Testis (tissue), 3 donors: ENCODE measurements around the gene FBXO48. TPM values are rescaled to one million over a fixed set of nuclear protein-coding genes. Genes with fewer than 3 reads are reported as not detected.

Experiments
- DNase-seq: peaks from one replicate; pipeline ENCODE4 v3.0.0-alpha.2; 2019
- H3K27ac ChIP-seq, 2 donors: fragments of 200-600 bp; sonication (generic); one replicate each; pipeline ENCODE4 v1.5.1; 2019
- H3K27me3 ChIP-seq: fragments of 200-600 bp; sonication (generic); one replicate; pipeline ENCODE4 v1.5.1; 2019
- H3K36me3 ChIP-seq: fragments of 200-600 bp; sonication (generic); one replicate; pipeline ENCODE4 v1.5.1; 2017; ENCODE audit warnings: low read depth; ENCODE audit errors: missing control alignments
- H3K4me1 ChIP-seq: fragments of 200-600 bp; sonication (generic); one replicate; pipeline ENCODE4 v1.5.1; 2019
- H3K4me3 ChIP-seq, 2 donors: fragments of 200-600 bp; sonication (generic); one replicate each; pipeline ENCODE4 v1.5.1; 2017 to 2019
- H3K9me3 ChIP-seq: fragments of 200-600 bp; sonication (generic); one replicate; pipeline ENCODE4 v1.5.1; 2017
- CTCF ChIP-seq, 3 experiments: fragments of 450-650 bp in 2 of 3; fragments of 200-600 bp in 1 of 3; sonication (generic) in 1 of 3; IDR thresholded peaks; one replicate each; pipeline ENCODE4 v1.5.1; 2016 to 2019; ENCODE audit warnings: antibody characterized with exemption in 3 of 3, mild to moderate bottlenecking in 2 of 3, moderate library complexity in 1 of 3
- POLR2A ChIP-seq: fragments of 450-650 bp; IDR thresholded peaks from one replicate; pipeline ENCODE4 v1.6.1; 2017; ENCODE audit warnings: antibody characterized with exemption, mild to moderate bottlenecking, moderate library complexity
- WGBS, 2 donors: methylation state at CpG; one replicate each; pipeline ENCODE4 v1.1.5; 2018; 5-methylcytosine and 5-hydroxymethylcytosine counted together
- intact Hi-C: fragments of 100-400 bp; cut with DNase I; formaldehyde crosslinking; loops from one replicate; pipeline ENCODE4 v1.15.1; 2023; ENCODE audit warnings: low total_unique reads
- polyA plus RNA-seq: library from polyadenylated mRNA; stranded (reverse); fragments of 350-450 nt; fragmentation: Illumina TruSeq; extraction: RNeasy Lipid Tissue Mini Kit (QIAGEN cat#74804); gene quantifications from one replicate; pipeline ENCODE4 v1.2.3, GENCODE V29; 2014; ENCODE audit warnings: low read depth, low replicate concordance; ENCODE audit not compliant: insufficient read depth
- total RNA-seq, 2 donors: library from RNA; depleted of rRNA; stranded (reverse); fragments of >200 nt; gene quantifications; one replicate each; pipeline ENCODE4 v1.2.3, GENCODE V29; 2016

Gene FBXO48
- total and polyA plus RNA-seq, 3 donors from 2014 or later: 1.2 to 2.4 (median 1.7) TPM

GRCh38 chr2:68463287-68463877 lies 3.7 kb downstream of the FBXO48 start:
- TF ChIP-seq CTCF (IDR thresholded peaks at IDR 0.05) (peak in 2 of 3 experiments; percentile 40 to 66), POLR2A (no peak)
- no peak overlapping the region for H3K27ac ChIP-seq
- H3K9me3 ChIP-seq: no peaks in the 10 kb centered on the region
- peaks cover 6% of the 10 kb centered on the region for H3K4me1 ChIP-seq
- H3K27me3 ChIP-seq: no peaks in the 10 kb centered on the region
- no peak overlapping the region for H3K4me3 ChIP-seq
- WGBS, 2 donors: 14 to 23% methylated on average over 1 of the region's 1 CpG
- H3K36me3 ChIP-seq: no peaks in the 10 kb centered on the region
- DNase-seq: no peak
- intact Hi-C loops: no loop called here

DNA sequence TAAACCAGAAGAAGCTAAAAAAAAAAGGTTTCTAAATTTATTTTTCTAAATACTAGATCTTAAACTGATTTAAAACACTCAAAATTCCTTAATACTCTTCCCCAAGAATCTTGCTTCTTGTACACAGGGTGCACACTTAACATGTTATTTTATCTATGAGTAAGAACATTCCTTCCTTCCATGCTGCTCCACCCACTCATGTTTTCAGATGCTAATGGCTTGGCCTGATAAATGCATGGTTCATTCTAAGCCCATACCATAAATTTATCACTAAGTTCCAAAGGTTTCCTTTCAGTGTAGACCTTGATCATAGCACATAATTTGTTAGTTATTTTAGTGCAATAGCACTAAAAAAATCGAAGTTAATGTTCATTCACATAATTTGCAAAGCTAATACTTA lies 8.1 kb downstream of the FBXO48 start:
- Histone ChIP-seq H3K27ac (no peak overlapping the region), H3K4me1 (no peaks in the 10 kb centered on the region), H3K9me3 (no peaks in the 10 kb centered on the region), H3K4me3 (no peak overlapping the region), H3K36me3 (no peaks in the 10 kb centered on the region), H3K27me3 (no peaks in the 10 kb centered on the region)
- 53 to 57% methylated on average over 1 of the region's 1 CpG for WGBS, 2 donors
- TF ChIP-seq CTCF (IDR thresholded peaks at IDR 0.05): no peak
- no peak for TF ChIP-seq POLR2A
- DNase-seq: no peak
- intact Hi-C loops: no loop called here

- Histone ChIP-seq H3K9me3 (no peaks in the 10 kb centered on the region), H3K4me3 (no peak overlapping the region), H3K27me3 (no peaks in the 10 kb centered on the region), H3K4me1 (no peaks in the 10 kb centered on the region), H3K27ac (no peak overlapping the region), H3K36me3 (no peaks in the 10 kb centered on the region)
- TF ChIP-seq CTCF (IDR thresholded peaks at IDR 0.05) (no peak), POLR2A (no peak)
- WGBS, 2 donors: 88 to 97% methylated on average over 4 of the region's 4 CpGs
- no peak for DNase-seq
- intact Hi-C loops: no loop called here
Measured at GRCh38 chr2:68456198-68456597, 10.9 kb downstream of the FBXO48 start.

DNA sequence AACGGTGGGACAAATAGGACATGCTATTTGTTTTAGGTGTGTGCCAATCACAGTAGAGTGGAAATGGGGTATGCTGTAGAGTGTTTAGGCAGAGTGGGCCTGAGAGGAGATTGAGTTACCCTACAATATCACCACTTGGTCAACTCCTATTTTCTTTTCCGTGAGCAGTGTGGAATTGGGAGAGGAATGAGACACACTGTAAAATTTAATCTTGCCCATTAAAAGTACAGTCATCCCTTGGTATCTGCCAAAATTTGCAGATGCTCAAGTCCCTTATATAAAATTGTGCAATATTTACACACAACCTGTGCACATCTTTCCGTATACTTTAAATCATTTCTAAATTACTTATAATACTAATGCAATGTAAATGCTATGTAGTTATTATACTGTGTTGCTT lies 12.4 kb downstream of the FBXO48 start:
- 86 to 95% methylated on average over 3 of the region's 3 CpGs for WGBS, 2 donors
- no peak overlapping the region for H3K27ac ChIP-seq
- TF ChIP-seq POLR2A (no peak), CTCF (IDR thresholded peaks at IDR 0.05) (no peak)
- H3K36me3 ChIP-seq: no peaks in the 10 kb centered on the region
- H3K27me3 ChIP-seq: no peaks in the 10 kb centered on the region
- H3K4me1 ChIP-seq: no peaks in the 10 kb centered on the region
- no peak for DNase-seq
- no peak overlapping the region for H3K4me3 ChIP-seq
- intact Hi-C loops: no loop called here
- H3K9me3 ChIP-seq: no peaks in the 10 kb centered on the region

DNA sequence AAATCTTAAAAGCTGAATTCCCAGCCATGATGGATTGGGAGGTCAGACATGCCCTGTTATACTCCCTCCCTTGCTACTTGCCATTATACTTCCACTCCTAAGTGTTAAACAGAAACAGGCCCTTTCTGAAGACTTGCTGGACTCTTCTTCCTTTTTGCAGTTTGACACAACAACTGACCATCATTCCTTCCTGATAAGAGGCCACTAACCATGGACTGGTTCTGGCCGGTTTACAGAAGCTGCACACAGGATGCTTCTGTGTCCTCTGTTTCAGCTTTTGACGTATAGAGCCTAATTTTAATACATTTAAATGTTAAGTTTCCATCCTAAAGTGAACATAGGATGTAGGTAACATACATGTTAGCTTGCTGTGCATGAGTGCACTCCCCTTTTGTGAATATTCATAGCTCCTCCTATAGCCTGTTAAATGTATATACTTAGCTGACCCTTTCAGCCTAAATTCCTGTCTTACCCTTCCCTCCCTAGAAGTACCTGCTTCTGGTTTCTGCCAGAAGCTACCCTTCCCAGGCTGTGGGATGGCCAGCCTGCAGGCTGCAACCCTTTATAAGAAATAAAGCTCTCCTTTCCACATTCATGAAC lies 13.2 kb downstream of the FBXO48 start:
- H3K4me1 ChIP-seq: no peaks in the 10 kb centered on the region
- no peaks in the 10 kb centered on the region for H3K27me3 ChIP-seq
- no peaks in the 10 kb centered on the region for H3K36me3 ChIP-seq
- 71 to 83% methylated on average over 2 of the region's 2 CpGs for WGBS, 2 donors
- no peak overlapping the region for H3K4me3 ChIP-seq
- intact Hi-C loops: no loop called here
- no peak for DNase-seq
- H3K9me3 ChIP-seq: no peaks in the 10 kb centered on the region
- H3K27ac ChIP-seq: no peak overlapping the region
- TF ChIP-seq POLR2A (no peak), CTCF (IDR thresholded peaks at IDR 0.05) (no peak)
